Keratinocyte (primary cell): ENCODE results near the gene SUGT1. TPM values are rescaled to one million over a fixed set of nuclear protein-coding genes. Genes with fewer than 3 reads are reported as not detected.
"Not testable (repeated sequence)": the region's sequence is repeated elsewhere in the genome, so short reads cannot be mapped to it uniquely, and the experiment has no call there.

Experiments used
- DNase-seq: peaks from one replicate; pipeline ENCODE4 v3.0.0-alpha.2; 2011; ENCODE audit warnings: low read depth, missing footprints, low spot score
- FAIRE-seq: peaks from 2 replicates; lab custom pipeline; 2011; peaks lifted over from hg19 to GRCh38; lab: Jason Lieb, UNC
- H2AFZ ChIP-seq: 2 replicates; pipeline ENCODE4 v1.6.0; 2012; ENCODE audit warnings: low read length, control low read depth, inconsistent platforms; ENCODE audit not compliant: control insufficient read depth
- H3K27ac ChIP-seq: 2 replicates; pipeline ENCODE4 v1.5.1; 2011; ENCODE audit warnings: low read length; ENCODE audit not compliant: control insufficient read depth, insufficient read depth
- H3K27me3 ChIP-seq: 3 replicates; pipeline ENCODE4 v1.6.0; 2011; ENCODE audit warnings: low read length; ENCODE audit not compliant: control insufficient read depth, insufficient read depth; ENCODE audit errors: extremely low read depth
- H3K36me3 ChIP-seq, 2 experiments: 2 replicates in 1 of 2; 3 replicates in 1 of 2; pipeline ENCODE4 v1.5.1; 2011; ENCODE audit warnings: low read length in 2 of 2, mild to moderate bottlenecking in 1 of 2; ENCODE audit not compliant: control insufficient read depth in 2 of 2, insufficient read depth in 2 of 2; ENCODE audit errors: extremely low read depth in 1 of 2
- H3K4me1 ChIP-seq: 3 replicates; pipeline ENCODE4 v1.5.1; 2011; ENCODE audit warnings: low read length; ENCODE audit not compliant: control insufficient read depth, insufficient read depth; ENCODE audit errors: extremely low read depth
- H3K4me2 ChIP-seq: 3 replicates; pipeline ENCODE4 v1.6.0; 2011; ENCODE audit warnings: low read depth, low read length; ENCODE audit not compliant: control insufficient read depth, insufficient read depth; ENCODE audit errors: extremely low read depth
- H3K4me3 ChIP-seq, 3 experiments: fragments of 200-600 bp in 1 of 3; sonication (generic) in 1 of 3; 2 replicates in 2 of 3; 3 replicates in 1 of 3; pipeline ENCODE4 v1.5.1; 2011 to 2016; ENCODE audit warnings: low read length in 3 of 3, mild to moderate bottlenecking in 3 of 3, control low read depth in 2 of 3, inconsistent platforms in 1 of 3, low read depth in 1 of 3, mixed read lengths in 1 of 3, mixed run types in 1 of 3, moderate library complexity in 1 of 3; ENCODE audit not compliant: control insufficient read depth in 2 of 3, insufficient read depth in 2 of 3; ENCODE audit errors: extremely low read depth in 1 of 3
- H3K79me2 ChIP-seq: 2 replicates; pipeline ENCODE4 v1.6.0; 2012; ENCODE audit warnings: low read length; ENCODE audit not compliant: control insufficient read depth, insufficient read depth
- H3K9ac ChIP-seq: 3 replicates; pipeline ENCODE4 v1.6.0; 2011; ENCODE audit warnings: low read length; ENCODE audit not compliant: control insufficient read depth, insufficient read depth; ENCODE audit errors: extremely low read depth
- H3K9me1 ChIP-seq: 3 replicates; pipeline ENCODE4 v1.6.0; 2011; ENCODE audit warnings: low read length; ENCODE audit not compliant: control insufficient read depth, insufficient read depth; ENCODE audit errors: extremely low read depth
- H3K9me3 ChIP-seq: 2 replicates; pipeline ENCODE4 v1.5.1; 2012; ENCODE audit warnings: low read depth, low read length; ENCODE audit not compliant: control insufficient read depth
- H4K20me1 ChIP-seq: 3 replicates; pipeline ENCODE4 v1.6.0; 2011; ENCODE audit warnings: low read length; ENCODE audit not compliant: control insufficient read depth, insufficient read depth; ENCODE audit errors: extremely low read depth
- EZH2 ChIP-seq: IDR thresholded peaks from one replicate; pipeline ENCODE4 v1.6.1; 2012; ENCODE audit warnings: inconsistent platforms, mild to moderate bottlenecking, low read length, moderate library complexity
- dilution Hi-C: fragments of 300-500 bp; cut with MboI; formaldehyde crosslinking; loops from one replicate; pipeline ENCODE4 v1.7.0; 2020; ENCODE audit warnings: low sequenced_read_pairs; ENCODE audit not compliant: extremely low pct_ligation_motif_present
- polyA plus RNA-seq, 5 experiments: library from polyadenylated mRNA; depleted of rRNA in 3 of 5; stranded (reverse) in 3 of 5; stranded (forward) in 1 of 5; unstranded in 1 of 5; fragments of >200 nt; gene quantifications; 1 replicate in 1 of 5; 2 replicates in 3 of 5; 3 replicates in 1 of 5; pipeline versions ENCODE4 v1.2.1 to v1.2.3, GENCODE V29; 2011 to 2012; ENCODE audit warnings: missing spikeins in 2 of 5, low read depth in 1 of 5, low replicate concordance in 1 of 5
- TF ChIP-seq, protein P1 (sequence below), 3 experiments: IDR thresholded peaks in 1 of 3; conservative IDR thresholded peaks in 1 of 3; optimal IDR thresholded peaks in 1 of 3; 2 replicates in 2 of 3; 3 replicates in 1 of 3; pipeline versions ENCODE3 to v1.5.1; 2011; ENCODE audit warnings: low read length in 3 of 3, mild to moderate bottlenecking in 3 of 3, moderate library complexity in 2 of 3, control low read depth in 1 of 3, inconsistent platforms in 1 of 3; ENCODE audit not compliant: insufficient read depth in 2 of 3; ENCODE audit errors: extremely low read depth in 1 of 3

The SUGT1 gene
- polyA plus RNA-seq, 1 donor (not counting 4 experiments of a cell fraction or from before 2014, with no cell fraction given), result 43.9 TPM

DNA sequence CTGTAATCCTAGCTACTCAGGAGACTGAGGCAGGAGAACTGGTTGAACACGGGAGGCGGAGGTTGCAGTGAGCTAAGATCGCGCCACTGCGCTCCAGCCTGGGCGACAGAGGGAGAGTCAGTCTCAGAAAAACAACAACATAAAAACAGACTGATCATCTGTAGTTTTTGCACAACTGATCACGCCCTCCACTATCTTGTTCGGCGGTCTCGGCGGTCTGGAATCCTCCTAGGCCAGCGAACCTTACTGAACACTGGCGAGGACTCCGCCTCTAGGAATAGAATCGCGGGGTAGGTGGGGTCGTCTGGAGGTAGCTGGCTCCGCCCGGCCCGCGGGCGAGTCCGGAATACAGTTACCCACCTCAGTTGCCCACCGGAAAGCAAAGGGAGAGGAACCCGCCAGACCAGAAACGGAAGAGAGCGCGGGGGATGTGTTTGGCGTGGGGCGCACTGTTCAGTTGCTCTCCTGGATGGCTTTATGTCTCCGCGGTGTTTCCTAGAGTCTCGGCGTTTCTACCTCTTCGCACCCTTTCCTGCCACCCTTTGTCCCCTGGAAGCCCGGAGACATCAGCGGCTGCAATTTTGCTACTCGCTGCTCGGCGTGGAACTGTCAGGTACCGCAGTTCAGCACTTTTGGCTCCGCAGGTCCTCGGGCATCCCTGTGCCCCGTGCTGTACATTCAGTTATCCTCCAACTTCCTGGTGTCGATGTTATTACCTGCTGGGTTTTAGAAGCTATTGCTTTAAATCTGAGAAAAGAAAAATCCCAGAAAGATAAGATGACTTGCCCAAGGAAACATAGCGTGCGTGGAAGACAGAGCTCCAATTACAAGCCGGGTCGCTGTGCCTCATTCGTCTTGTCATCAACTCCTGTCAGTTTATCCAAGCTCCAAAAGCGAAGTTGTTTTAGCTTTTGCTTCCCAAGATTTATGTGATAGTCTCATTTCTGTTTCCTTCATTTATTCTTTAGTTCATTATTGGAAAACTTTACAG is 35.3 kb upstream of the SUGT1 start:
- DNase-seq, result no peak
- FAIRE-seq, result peak; percentile 59
- peaks cover 4% of the 10 kb centered on the region for H3K4me1 ChIP-seq
- H3K27ac ChIP-seq, result peak overlapping the region; percentile 84
- H2AFZ ChIP-seq, result peak overlapping the region; percentile 99
- dilution Hi-C loops, result no loop called here
- H3K9me1 ChIP-seq, result no peaks in the 10 kb centered on the region
- H4K20me1 ChIP-seq, result no peaks in the 10 kb centered on the region
- H3K4me2 ChIP-seq, result peak overlapping the region; percentile 76
- no peaks in the 10 kb centered on the region for H3K9me3 ChIP-seq
- no peaks in the 10 kb centered on the region for H3K36me3 ChIP-seq
- peak overlapping the region; percentile 87 for H3K9ac ChIP-seq
- peak overlapping the region; percentile 56 to 97 (median 96) for H3K4me3 ChIP-seq
- peaks cover 28% of the 10 kb centered on the region for H3K79me2 ChIP-seq
- no peak for TF ChIP-seq EZH2
- TF ChIP-seq, protein P1, sequence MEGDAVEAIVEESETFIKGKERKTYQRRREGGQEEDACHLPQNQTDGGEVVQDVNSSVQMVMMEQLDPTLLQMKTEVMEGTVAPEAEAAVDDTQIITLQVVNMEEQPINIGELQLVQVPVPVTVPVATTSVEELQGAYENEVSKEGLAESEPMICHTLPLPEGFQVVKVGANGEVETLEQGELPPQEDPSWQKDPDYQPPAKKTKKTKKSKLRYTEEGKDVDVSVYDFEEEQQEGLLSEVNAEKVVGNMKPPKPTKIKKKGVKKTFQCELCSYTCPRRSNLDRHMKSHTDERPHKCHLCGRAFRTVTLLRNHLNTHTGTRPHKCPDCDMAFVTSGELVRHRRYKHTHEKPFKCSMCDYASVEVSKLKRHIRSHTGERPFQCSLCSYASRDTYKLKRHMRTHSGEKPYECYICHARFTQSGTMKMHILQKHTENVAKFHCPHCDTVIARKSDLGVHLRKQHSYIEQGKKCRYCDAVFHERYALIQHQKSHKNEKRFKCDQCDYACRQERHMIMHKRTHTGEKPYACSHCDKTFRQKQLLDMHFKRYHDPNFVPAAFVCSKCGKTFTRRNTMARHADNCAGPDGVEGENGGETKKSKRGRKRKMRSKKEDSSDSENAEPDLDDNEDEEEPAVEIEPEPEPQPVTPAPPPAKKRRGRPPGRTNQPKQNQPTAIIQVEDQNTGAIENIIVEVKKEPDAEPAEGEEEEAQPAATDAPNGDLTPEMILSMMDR (optimal IDR thresholded peaks at IDR 0.05 in 1 of 3, IDR thresholded peaks at IDR 0.05 in 1 of 3, conservative IDR thresholded peaks at IDR 0.05 in 1 of 3; ENCODE audit: extremely low read depth in 1 of 3, insufficient read depth in 2 of 3, low read length in 3 of 3), result no peak
- H3K27me3 ChIP-seq, result no peaks in the 10 kb centered on the region

- H2AFZ ChIP-seq, H3K27ac ChIP-seq, H3K4me1 ChIP-seq, H3K4me2 ChIP-seq, dilution Hi-C loops, DNase-seq, H4K20me1 ChIP-seq, H3K4me3 ChIP-seq, H3K9me1 ChIP-seq, H3K9ac ChIP-seq, H3K27me3 ChIP-seq, H3K36me3 ChIP-seq, H3K79me2 ChIP-seq, H3K9me3 ChIP-seq: not testable (repeated sequence)
- peak; percentile 23 for FAIRE-seq
Measured at GRCh38 chr13:52631083-52631690, 21.4 kb upstream of the SUGT1 start.
